Left ventricle myocardium inferior (tissue), 1 donor: ENCODE measurements around the gene FBXW11. TPM values are rescaled to one million over a fixed set of nuclear protein-coding genes. Genes with fewer than 3 reads are reported as not detected.

Experiments
- DNase-seq: peaks from one replicate; pipeline ENCODE4 v3.0.0-alpha.2; 2020
- H3K27ac ChIP-seq: fragments of 200-600 bp; replicated peaks from 2 replicates; pipeline ENCODE4 v1.8.0; 2021
- H3K27me3 ChIP-seq: fragments of 200-600 bp; 2 replicates; pipeline ENCODE4 v1.8.0; 2021; ENCODE audit warnings: low read depth
- H3K36me3 ChIP-seq: fragments of 200-600 bp; 2 replicates; pipeline ENCODE4 v1.8.0; 2021
- H3K4me1 ChIP-seq: fragments of 200-600 bp; 2 replicates; pipeline ENCODE4 v1.8.0; 2021
- H3K4me3 ChIP-seq: fragments of 200-600 bp; 2 replicates; pipeline ENCODE4 v1.8.0; 2021; ENCODE audit warnings: mild to moderate bottlenecking, moderate library complexity
- H3K9me3 ChIP-seq: fragments of 200-600 bp; replicated peaks from 2 replicates; pipeline ENCODE4 v1.8.0; 2021
- intact Hi-C: fragments of 100-400 bp; cut with micrococcal nuclease; formaldehyde crosslinking; loops from one replicate; pipeline ENCODE4 v1.11.0; 2022
- total RNA-seq: library from RNA; stranded (reverse); fragmentation: NEBNext Ultra II Directional; extraction: Animal tissue kit (Norgen Biotek cat#: 25700); gene quantifications from one replicate; pipeline ENCODE4 v1.2.1, GENCODE V29; 2021
- TF ChIP-seq, protein P1 (sequence below): fragments of 200-600 bp; IDR thresholded peaks from 2 replicates; pipeline ENCODE4 v1.8.0; 2021; ENCODE audit warnings: antibody characterized with exemption, mild to moderate bottlenecking, borderline replicate concordance
- donor health status: DM: no; HTN: yes; CAD: no; lungs with severe emphysema.

FBXW11 gene
- total RNA-seq, 1 donor from 2014 or later: 69.0 TPM

DNA sequence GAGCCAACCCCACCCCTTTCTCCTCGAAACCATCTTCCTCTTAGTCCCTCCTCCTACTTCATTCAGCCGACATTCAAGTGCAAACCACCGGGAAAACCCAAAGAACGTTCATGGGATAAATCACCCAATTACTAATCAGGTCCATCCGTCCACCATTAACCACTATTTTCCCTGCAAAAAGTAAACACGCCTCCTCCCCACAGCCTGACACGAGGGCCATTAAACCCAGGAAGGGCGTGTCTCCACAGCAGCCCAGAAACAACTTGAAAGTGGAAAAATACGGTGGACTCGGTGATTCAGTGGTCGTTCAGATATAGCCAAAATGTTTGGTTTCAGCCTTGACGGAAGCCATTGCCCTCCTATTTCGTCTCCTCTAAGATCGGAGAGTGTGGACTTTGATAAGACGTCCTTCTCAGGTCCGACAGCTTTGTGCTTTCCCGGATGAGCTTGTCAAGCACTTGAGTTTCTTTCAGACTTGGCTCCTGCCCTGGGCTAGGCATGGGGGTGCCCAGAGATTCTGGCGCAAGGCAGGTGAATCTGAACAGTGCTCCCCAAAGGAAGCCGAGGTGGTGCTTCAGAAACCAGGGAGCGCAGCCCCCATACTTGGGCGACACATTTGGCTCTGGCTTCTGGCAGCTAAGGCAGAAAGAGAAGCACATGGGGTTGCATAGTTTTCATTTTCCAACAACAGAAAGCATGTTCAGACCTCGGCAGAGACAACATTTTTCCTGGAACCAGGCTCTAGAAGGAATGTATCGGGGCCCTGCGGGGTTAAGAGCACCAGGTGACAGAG is 164.3 kb downstream of the FBXW11 start:
- H3K4me1 ChIP-seq: peaks cover 35% of the 10 kb centered on the region
- DNase-seq: no peak
- no peaks in the 10 kb centered on the region for H3K36me3 ChIP-seq
- TF ChIP-seq, protein P1, sequence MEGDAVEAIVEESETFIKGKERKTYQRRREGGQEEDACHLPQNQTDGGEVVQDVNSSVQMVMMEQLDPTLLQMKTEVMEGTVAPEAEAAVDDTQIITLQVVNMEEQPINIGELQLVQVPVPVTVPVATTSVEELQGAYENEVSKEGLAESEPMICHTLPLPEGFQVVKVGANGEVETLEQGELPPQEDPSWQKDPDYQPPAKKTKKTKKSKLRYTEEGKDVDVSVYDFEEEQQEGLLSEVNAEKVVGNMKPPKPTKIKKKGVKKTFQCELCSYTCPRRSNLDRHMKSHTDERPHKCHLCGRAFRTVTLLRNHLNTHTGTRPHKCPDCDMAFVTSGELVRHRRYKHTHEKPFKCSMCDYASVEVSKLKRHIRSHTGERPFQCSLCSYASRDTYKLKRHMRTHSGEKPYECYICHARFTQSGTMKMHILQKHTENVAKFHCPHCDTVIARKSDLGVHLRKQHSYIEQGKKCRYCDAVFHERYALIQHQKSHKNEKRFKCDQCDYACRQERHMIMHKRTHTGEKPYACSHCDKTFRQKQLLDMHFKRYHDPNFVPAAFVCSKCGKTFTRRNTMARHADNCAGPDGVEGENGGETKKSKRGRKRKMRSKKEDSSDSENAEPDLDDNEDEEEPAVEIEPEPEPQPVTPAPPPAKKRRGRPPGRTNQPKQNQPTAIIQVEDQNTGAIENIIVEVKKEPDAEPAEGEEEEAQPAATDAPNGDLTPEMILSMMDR: no peak
- H3K27me3 ChIP-seq: no peaks in the 10 kb centered on the region
- intact Hi-C loops: no loop called here
- peak overlapping the region; percentile 41 for H3K4me3 ChIP-seq
- no peaks in the 10 kb centered on the region for H3K9me3 ChIP-seq
- H3K27ac ChIP-seq: no peak overlapping the region

DNA sequence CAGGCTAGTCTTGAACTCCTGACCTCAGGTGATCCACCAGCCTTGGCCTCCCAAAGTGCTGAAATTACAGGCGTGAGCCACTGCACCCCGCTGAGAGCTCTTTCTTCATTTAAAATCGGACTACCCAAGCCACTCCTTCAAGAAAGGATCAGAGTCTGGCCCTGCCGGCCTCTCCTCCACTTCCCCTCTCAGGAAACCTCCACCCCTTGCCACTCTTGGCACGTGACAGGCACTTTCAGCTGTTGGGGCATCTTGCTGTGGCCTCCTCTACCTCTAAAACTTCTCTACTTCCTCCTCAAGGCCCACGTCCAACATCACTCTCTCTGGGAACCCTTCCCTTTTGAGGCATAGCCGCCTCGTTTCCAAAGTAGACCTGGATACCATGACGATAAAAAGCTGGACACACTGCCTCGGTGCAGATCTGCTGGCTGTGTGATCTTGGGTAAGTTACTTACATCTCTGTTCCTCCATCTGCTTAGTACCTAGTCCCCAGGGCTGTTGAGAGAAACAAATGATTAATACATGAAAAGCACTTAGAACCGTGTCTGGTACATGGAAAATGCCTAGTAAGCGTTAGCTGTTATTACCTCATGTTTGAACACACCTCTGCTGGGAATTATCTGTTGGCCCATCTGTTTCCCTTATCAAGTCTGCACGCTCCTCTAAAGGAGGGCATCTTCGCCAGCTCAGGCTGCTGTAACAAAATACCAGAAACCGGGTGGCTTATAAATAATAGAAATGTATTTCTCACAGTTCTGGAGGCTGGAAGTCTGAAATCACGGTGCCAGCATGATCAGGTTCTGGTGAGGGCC is 165.5 kb downstream of the FBXW11 start:
- TF ChIP-seq, protein P1: no peak
- no peak for DNase-seq
- Histone ChIP-seq H3K4me3 (no peak overlapping the region), H3K27me3 (no peaks in the 10 kb centered on the region), H3K27ac (no peak overlapping the region), H3K9me3 (no peaks in the 10 kb centered on the region), H3K36me3 (no peaks in the 10 kb centered on the region), H3K4me1 (peaks cover 32% of the 10 kb centered on the region)
- intact Hi-C loops: no loop called here

DNA sequence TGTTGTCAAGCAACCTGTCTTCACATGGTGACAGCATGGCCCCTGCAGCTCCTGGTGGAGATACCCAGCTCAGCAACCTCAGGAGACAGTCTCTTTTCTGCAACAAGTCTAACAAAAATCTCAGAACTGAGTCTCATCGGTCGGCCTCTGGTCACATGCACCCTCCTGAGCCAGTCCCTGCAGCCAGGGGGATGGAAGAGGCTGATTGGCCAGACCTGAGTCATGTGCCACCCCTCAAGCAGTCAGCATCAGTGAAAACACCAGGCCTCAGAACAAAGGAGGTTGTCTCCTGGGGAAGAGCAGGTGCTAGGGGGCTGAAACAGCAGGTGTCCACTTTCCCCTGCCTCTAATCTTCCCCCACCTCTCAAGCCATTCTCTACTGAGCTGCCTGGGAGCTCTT is 166.4 kb downstream of the FBXW11 start:
- H3K9me3 ChIP-seq: no peaks in the 10 kb centered on the region

DNA sequence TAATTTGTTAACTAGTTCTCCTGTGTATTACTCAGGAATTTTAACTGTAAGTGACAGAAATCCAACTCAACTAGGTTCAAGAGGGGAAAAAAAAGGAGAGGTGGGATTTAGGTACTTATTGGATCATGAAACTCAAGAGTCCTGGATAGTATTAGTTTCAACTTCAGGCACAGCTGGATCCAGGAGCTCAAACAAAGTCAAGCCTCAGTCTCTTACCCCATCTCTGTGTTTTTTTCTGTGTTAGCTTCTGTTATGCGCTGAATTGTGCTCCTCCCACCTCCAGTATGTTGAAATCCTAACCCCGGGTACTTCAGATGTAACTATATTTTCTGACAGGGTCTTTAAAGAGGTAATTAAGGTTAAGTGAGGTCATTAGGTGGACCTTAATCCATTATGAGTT is 167.3 kb downstream of the FBXW11 start:
- Histone ChIP-seq H3K27me3 (no peaks in the 10 kb centered on the region), H3K36me3 (no peaks in the 10 kb centered on the region), H3K4me3 (no peak overlapping the region), H3K27ac (no peak overlapping the region), H3K9me3 (peaks cover under 1% of the 10 kb centered on the region), H3K4me1 (peaks cover 23% of the 10 kb centered on the region)
- intact Hi-C loops: no loop called here
- no peak for DNase-seq
- TF ChIP-seq, protein P1: no peak

More for the DNA sequence above, 166.4 kb downstream of the FBXW11 start:
- TF ChIP-seq, protein P1: no peak
- no peaks in the 10 kb centered on the region for H3K27me3 ChIP-seq
- H3K4me3 ChIP-seq: no peak overlapping the region
- H3K27ac ChIP-seq: no peak overlapping the region
- no peaks in the 10 kb centered on the region for H3K36me3 ChIP-seq
- DNase-seq: no peak
- intact Hi-C loops: no loop called here
- H3K4me1 ChIP-seq: peaks cover 27% of the 10 kb centered on the region

- Histone ChIP-seq H3K27me3 (no peaks in the 10 kb centered on the region), H3K27ac (no peak overlapping the region), H3K36me3 (no peaks in the 10 kb centered on the region), H3K9me3 (peaks cover 11% of the 10 kb centered on the region), H3K4me1 (peaks cover 14% of the 10 kb centered on the region), H3K4me3 (no peak overlapping the region)
- intact Hi-C loops: no loop called here
- TF ChIP-seq, protein P1: no peak
- no peak for DNase-seq
These were observed 168.4 kb downstream of the FBXW11 start for GRCh38 chr5:171838066-171838465.
